Astrocyte of the cerebellum (primary cell): Measurements from ENCODE around the gene MYO1D.

Experiments
- DNase-seq: peaks from one replicate; pipeline ENCODE4 v3.0.0-alpha.2; 2011; ENCODE audit warnings: low read depth
- H3K4me3 ChIP-seq: 2 replicates; pipeline ENCODE4 v1.5.1; 2011; ENCODE audit warnings: mild to moderate bottlenecking, low read depth, low read length, moderate library complexity
- CTCF ChIP-seq: IDR thresholded peaks from 2 replicates; pipeline ENCODE4 v1.5.1; 2012; ENCODE audit warnings: low read length, low read depth, moderate library complexity, mild to moderate bottlenecking; ENCODE audit errors: missing control alignments
- in situ Hi-C: cut with HindIII; loops from 2 replicates; pipeline ENCODE4 v1.10.0; 2017; ENCODE audit warnings: low sequenced_read_pairs

MYO1D gene

GRCh38 chr17:32819787-32820186 lies 57.1 kb downstream of the MYO1D start:
- H3K4me3 ChIP-seq: no peak overlapping the region
- in situ Hi-C loops: no loop called here
- no peak for TF ChIP-seq CTCF
- no peak for DNase-seq

DNA sequence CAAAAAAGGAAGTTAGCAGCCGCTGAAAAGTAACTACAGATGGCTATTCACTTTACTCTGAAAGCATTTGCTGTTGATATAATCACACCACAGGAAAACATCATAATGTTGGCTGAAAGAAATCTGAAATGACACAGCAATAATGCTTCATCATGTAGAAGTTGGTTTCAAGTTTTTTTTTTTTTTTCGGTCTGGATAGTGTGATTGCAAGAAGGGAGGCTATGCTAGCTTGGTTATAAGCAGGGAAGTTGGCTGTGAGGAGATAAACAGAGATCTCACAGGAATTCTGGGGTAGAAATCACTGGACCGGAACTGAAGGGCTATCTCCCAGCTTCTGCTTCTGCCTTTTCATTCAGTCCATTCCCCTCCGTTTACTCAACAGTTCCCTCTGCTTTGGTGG lies 57.9 kb downstream of the MYO1D start:
- DNase-seq: no peak
- in situ Hi-C loops: no loop called here
- TF ChIP-seq CTCF: no peak
- no peak overlapping the region for H3K4me3 ChIP-seq

DNA sequence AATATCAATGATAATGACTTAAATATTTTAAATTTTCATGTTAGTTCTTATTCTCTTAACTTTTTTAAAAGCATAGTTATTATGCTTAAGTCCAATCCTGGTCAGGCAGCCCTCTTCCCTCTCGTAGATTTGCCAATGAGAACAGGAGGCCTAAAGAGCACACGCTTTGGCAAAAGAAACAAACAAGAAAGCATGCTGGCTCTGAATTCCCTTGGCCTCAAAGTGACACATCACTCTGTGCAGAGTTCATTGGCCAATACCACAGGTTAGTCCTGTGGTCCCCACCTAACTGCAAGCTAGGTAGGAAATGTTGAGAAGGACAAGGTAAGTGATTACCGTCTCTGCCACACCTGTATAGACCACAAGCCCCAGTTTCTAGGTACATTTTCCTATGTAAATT lies 61.5 kb downstream of the MYO1D start:
- TF ChIP-seq CTCF: no peak

DNA sequence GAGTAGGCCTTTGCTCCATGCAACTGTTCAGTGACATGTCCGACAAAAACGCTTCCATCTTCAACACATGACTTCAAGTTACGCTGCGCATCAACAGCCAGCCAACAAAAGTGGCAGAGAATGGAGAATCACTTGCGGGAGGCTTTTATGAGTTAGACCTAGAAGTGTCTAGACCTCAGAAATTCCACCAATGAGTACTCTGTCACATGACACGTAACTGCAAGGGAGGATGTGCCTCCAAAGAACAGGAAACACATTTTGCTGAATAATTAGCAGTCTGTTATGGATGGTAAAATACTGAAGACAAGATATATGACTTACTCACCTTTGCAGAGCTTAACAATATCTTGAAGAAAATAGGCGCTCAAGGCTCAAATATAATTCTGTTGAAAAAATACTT lies 62.1 kb downstream of the MYO1D start:
- no peak overlapping the region for H3K4me3 ChIP-seq
- no peak for DNase-seq
- TF ChIP-seq CTCF: no peak
- in situ Hi-C loops: no loop called here

More for the DNA sequence above, 61.5 kb downstream of the MYO1D start:
- H3K4me3 ChIP-seq: no peak overlapping the region
- in situ Hi-C loops: no loop called here
- no peak for DNase-seq

DNA sequence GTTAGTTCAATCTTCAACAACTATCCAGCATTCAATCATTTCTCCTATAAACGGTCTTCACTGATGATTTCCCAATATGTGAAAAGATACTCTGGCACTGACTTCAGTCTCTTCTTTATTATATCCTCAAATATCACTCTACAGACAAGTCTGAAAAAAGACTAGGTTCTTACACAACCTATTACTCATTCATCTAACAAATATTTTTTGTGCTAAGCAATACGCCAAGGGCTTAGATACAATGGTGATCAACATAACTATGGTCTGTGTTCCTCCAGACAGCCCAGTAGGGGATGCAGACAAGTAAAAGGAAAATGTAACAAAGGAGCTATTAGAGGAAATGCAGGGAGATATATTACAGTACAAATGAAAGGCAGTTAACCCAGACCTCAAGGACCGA lies 63.9 kb downstream of the MYO1D start:
- H3K4me3 ChIP-seq: no peak overlapping the region
- TF ChIP-seq CTCF: no peak
- no peak for DNase-seq
- in situ Hi-C loops: no loop called here

- H3K4me3 ChIP-seq: no peak overlapping the region
- DNase-seq: no peak
- in situ Hi-C loops: no loop called here
- TF ChIP-seq CTCF: no peak
Observed at GRCh38 chr17:32810690-32811089, 66.2 kb downstream of the MYO1D start.

DNA sequence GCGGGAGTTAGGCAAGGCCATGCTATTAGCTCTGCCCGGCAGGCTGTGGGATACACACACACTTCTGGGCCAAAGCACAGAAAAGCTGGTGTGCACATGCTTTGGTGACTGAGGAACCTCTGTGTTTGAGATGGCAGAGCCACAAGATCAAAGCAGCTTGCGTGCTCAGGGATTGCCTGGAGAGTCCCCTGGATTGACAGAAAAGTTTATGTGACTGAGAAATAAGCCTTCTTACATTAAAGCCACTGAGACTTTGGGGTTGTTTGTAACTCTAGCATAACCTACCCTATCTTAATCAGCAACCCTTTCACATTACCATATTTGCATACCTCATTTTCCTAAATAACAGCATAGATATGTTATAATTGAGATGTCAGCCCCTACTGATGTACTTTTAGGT lies 69.3 kb downstream of the MYO1D start:
- in situ Hi-C loops: no loop called here
- no peak for DNase-seq
- no peak for TF ChIP-seq CTCF
- no peak overlapping the region for H3K4me3 ChIP-seq
